A673 (cell line): Measurements from ENCODE around the gene SYT13.

ENCODE experiments used
- EZH2 ChIP-seq: fragments of 200-600 bp; sonication (generic); IDR thresholded peaks from 2 replicates; pipeline ENCODE4 v1.6.1; 2017; ENCODE audit warnings: borderline replicate concordance, low read depth, mild to moderate bottlenecking, mixed read lengths, antibody characterized with exemption, low read length; ENCODE audit not compliant: poor library complexity, severe bottlenecking
- TF ChIP-seq, protein P1 (sequence below): fragments of 300-800, 200-600 bp; sonication (generic); conservative IDR thresholded peaks from 2 replicates; pipeline ENCODE4 v1.5.1; 2017; ENCODE audit warnings: low read depth, mild to moderate bottlenecking, antibody characterized with exemption, low read length, moderate library complexity, mixed read lengths

GRCh38 chr11:45250035-45250718 lies 36.0 kb downstream of the SYT13 start:
- TF ChIP-seq, protein P1, sequence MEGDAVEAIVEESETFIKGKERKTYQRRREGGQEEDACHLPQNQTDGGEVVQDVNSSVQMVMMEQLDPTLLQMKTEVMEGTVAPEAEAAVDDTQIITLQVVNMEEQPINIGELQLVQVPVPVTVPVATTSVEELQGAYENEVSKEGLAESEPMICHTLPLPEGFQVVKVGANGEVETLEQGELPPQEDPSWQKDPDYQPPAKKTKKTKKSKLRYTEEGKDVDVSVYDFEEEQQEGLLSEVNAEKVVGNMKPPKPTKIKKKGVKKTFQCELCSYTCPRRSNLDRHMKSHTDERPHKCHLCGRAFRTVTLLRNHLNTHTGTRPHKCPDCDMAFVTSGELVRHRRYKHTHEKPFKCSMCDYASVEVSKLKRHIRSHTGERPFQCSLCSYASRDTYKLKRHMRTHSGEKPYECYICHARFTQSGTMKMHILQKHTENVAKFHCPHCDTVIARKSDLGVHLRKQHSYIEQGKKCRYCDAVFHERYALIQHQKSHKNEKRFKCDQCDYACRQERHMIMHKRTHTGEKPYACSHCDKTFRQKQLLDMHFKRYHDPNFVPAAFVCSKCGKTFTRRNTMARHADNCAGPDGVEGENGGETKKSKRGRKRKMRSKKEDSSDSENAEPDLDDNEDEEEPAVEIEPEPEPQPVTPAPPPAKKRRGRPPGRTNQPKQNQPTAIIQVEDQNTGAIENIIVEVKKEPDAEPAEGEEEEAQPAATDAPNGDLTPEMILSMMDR: no peak
- TF ChIP-seq EZH2: no peak
